Subcutaneous preadipocyte (primary cell): ENCODE data around the gene OR6V1. TPM values are rescaled to one million over a fixed set of nuclear protein-coding genes. Genes with fewer than 3 reads are reported as not detected.

Source experiments
- total RNA-seq: library from RNA; depleted of rRNA; stranded (reverse); fragments of >200 nt; gene quantifications from 2 replicates; pipeline ENCODE4 v1.2.3, GENCODE V29; 2012

The OR6V1 gene
- not detected in 2 replicates for total RNA-seq

DNA sequence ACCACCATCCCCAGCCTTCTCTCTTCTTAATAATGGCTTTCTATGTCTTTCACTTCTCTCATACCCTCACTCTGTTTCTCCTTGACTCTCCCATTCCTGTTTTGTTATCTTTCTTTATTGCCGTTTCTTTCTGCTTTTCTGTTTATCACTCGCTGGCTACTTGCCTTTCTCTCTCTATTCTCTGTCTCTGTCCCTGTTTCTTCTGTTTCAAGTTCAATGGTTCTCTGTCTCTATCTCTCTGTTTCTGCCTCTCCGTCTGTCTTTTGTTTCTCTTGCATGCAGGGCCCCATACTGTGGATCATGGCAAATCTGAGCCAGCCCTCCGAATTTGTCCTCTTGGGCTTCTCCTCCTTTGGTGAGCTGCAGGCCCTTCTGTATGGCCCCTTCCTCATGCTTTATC lies at the start of gene OR6V1:
TSS of gene OR6V1 (plus strand) at position 301 of the 400 bp plus-strand sequence. CDS start at position 301, 0 bp downstream.

DNA sequence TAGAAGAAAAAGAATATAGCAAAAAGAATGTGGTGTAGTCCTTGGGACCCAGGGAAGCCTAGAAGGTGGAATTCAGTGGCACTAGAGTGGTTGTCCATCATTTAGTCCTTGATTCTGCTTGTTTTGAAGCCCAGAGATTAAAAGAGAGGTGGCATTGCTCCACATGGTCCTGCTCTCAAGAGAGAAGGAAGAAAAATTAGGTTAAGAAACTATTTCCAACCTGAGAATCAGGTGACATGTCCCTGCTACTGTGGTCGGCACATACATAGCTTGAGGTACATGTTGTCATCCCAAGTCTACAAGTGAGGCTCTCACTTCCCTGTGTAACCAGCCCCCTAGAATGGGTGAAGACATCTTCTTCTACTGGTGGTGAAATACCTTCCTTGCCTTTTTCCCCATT lies 25.1 kb upstream of the OR6V1 start, which contains the start of gene OR9A2:
TSS of gene OR9A2 (minus strand) at position 101 of the 400 bp plus-strand sequence. CDS start at position 101, 0 bp downstream.

Other genes with a start within 250 kb of the OR6V1 start
- 3.1 and 12.1 TPM in 2 replicates for gene EPHB6, start 197.3 kb upstream of the OR6V1 start, total RNA-seq
- not detected in 2 replicates for gene TRPV6, start 166.6 kb upstream of the OR6V1 start, total RNA-seq
- not detected in 2 replicates for gene TRPV5, start 118.6 kb upstream of the OR6V1 start, total RNA-seq
- not detected in 2 replicates for gene LLCFC1, start 112.9 kb upstream of the OR6V1 start, total RNA-seq
- gene KEL, start 90.0 kb upstream of the OR6V1 start, total RNA-seq: not detected in 2 replicates
- gene OR9A2, start 25.2 kb upstream of the OR6V1 start, total RNA-seq: not detected in 2 replicates
- gene PIP, start 79.7 kb downstream of the OR6V1 start, total RNA-seq: not detected in 2 replicates
- not detected in 2 replicates for gene TAS2R39, start 131.1 kb downstream of the OR6V1 start, total RNA-seq
- not detected in 2 replicates for gene TAS2R40, start 169.7 kb downstream of the OR6V1 start, total RNA-seq
- gene GSTK1, start 211.1 kb downstream of the OR6V1 start, total RNA-seq: 60.8 and 77.5 TPM in 2 replicates
- not detected in 2 replicates for gene TMEM139, start 232.6 kb downstream of the OR6V1 start, total RNA-seq
- 9.9 and 12.3 TPM in 2 replicates for gene CASP2, start 236.0 kb downstream of the OR6V1 start, total RNA-seq